ENCODE data around the gene ZDHHC23.

GRCh38 chr3:113952921-113953320 lies 5.1 kb downstream of the ZDHHC23 start:
- TF ChIP-seq POLR2AphosphoS5 (IDR thresholded peaks at IDR 0.05; ENCODE audit: low read depth) (no peak), CTCF (IDR thresholded peaks at IDR 0.05; ENCODE audit: insufficient read depth, low read length) (no peak), REST (IDR thresholded peaks at IDR 0.05; ENCODE audit: insufficient replicate concordance, low read depth) (no peak), SPI1 (IDR thresholded peaks at IDR 0.05; ENCODE audit: borderline replicate concordance, low read depth) (no peak)
